ENCODE data around the gene RTP5.
"Not testable (repeated sequence)": the region's sequence is repeated elsewhere in the genome, so short reads cannot be mapped to it uniquely, and the experiment has no call there.

Gene RTP5

DNA sequence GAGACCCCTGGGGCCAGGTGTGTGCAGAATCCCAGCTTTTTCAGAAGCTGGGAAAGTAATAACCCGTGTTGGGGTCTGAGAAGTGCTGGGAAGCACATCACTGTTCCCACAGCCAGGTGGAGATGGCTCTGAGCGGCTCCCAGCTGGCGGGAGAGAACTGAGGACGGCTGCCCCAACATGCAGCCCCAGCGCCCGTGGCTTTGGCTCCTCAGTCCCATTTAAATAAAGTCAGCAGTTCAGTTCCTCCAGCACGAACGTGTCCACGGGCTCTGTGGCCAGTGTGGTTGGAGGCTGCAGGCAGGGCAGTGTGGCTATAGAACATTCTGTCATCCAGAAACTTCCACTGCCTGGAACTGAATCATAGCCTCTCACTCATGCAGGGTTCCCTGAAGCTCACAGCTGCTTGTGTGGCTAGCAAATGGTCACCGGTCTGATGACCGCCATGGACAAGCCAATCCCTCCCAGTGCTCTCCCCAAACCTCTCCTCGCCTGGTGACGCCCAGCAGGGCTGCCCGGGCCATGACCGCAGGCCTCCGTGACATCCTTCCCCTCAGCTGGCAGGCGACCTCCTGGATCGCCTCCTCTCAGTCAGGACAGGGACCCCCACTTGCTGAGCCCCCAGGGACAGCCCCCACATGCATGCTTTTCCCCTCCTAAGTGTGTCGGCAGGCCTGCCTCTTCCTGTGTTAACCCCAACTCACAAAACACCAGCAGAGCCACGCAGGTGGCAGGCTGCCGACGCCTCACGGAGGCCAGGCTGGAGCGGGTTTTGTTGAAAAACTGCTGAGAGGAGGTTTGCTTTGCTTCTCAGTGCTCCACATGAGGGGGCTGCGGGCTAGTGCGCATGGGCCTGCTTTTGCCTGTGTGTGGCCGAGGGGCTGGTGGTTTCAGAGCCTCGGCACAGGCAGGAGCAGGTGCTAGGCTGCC lies 1.3 kb downstream of the RTP5 start:
- no peak for DNase-seq (ENCODE audit: low spot score)

DNA sequence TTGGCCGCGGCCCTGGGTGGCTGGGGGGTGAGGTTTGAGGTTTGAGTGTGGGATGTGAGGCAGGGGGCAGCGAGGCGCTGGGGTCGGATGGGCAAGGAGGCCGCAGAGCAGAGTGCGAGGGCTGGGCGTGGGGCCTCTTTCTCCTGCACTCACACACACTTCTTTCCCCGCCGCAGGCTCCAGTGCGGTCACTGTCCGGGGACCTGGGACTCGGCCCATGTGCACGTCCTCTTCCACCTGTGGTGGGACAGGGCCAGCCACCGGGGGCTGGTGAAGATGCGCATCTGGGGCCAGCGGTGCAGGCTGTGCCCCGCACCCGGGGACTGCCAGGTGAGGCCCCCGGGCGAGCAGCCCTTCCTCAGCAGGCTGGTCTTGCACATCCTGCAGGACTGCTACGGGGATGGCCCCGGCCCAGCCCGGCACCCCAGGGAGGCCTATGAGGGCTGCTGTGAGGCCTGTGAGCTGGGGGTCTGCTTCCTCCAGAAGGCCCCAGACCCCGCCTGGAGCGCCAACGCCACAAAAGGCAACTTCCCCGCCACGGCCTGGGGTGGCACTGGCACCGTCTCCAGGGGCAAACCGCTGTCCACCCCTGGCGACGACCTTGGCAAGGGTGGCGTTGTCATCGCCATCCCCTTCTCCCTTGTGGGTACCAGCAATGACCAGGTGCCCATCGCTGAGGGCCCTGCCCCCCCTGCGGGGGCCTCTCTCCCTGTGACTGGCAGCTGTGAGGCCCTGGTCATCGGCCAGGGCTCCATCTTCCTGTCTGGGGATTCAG lies 2.2 kb downstream of the RTP5 start:
- DNase-seq (ENCODE audit: low spot score) = no peak

DNA sequence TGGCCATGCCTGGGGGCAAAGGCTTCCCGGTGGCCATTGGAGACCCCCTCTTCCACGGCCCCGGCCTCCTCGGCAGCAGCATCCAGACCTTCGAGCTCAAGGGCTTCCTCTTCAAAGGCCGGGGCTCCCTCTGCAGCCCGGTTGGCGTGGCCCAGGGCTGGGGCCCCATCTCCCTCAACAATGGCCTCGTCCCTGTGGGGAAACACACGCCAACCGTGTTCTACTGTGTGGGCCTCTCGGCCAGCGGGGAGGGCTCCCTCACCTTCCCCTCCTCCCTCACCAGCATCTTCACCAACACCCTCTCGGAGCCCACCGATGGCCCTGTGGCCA lies 2.7 kb downstream of the RTP5 start:
- DNase-seq (ENCODE audit: low spot score) = no peak

DNA sequence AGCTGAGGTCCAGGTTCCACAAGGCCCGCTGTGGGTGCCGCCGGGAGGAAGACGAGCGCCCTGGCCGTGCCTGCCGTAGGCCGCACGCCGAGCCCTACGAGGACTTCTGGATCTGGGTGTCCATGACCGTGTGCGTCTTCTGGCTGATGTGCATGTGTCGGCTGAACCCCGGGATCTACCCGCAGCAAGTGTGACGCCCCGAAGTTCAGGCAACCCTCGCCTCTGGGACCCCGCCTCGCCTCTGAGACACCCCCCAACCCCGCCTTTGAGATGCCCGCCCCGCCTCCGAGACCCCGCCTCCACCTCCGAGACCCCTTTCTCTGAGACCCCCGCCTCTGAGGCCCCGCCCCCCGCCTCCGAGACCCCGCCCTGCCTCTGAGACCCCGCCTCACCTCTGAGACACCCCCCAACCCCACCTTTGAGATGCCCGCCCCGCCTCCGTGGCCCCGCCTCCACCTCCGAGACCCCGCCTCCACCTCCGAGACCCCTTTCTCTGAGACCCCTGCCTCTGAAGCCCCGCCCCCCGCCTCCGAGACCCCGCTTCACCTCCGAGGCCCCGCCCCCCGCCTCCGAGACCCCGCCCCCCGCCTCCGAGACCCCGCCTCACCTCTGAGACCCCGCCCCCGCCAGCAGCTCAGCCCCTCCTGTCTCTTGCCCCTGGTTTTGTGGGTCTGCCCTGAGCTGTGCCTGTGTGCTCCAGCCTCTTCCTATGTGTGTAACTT lies 3.7 kb downstream of the RTP5 start:
- no peak for DNase-seq (ENCODE audit: low spot score)

DNA sequence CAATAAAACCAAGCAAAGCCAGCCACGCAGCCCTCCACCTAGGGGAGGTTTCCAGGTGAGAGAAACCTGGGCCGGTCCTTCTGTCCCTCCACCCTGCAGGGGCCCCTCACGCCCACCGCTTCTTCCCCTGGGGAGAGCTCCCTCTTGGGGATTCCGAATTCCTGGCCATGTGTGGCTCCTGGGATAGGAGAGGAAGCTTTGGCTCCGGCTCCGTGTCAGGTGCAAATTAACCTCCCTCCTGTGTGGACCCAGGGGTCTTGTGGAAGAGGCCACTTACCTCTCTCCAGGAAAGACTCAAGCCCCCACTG lies 4.2 kb downstream of the RTP5 start:
- no peak for DNase-seq (ENCODE audit: low spot score)

DNA sequence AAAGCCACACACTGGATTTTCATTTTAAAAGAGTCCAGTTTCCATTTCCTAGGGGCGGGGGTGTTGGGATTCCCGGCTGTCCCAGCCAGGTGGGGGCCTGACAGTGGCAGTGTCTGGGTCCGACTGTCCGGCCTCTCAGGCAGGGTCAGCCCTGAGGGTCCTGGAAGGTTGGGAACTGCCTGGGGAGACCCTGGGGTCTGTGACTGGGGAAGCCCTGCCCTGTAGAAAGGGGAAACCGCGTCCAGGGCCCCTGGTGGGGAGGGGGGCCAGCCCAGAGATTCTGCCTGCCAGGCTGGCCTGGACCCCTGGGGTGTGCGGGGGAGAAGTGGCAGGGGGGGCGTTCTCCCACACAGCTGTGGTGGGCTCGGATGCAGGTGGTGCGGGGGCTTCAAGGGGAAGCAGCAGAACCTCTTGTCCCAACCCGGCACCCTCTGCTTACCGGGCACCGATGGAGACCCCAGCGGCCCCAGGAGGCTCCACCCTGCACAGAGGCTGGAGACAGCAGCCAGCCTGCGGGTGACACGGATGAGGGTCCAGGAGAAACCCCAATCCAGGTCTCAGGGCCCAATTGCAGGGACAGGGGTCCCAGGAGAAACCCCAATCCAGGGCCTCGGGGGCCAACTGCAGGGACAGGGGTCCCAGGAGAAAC lies 4.9 kb downstream of the RTP5 start:
- no peak for DNase-seq (ENCODE audit: low spot score)

DNA sequence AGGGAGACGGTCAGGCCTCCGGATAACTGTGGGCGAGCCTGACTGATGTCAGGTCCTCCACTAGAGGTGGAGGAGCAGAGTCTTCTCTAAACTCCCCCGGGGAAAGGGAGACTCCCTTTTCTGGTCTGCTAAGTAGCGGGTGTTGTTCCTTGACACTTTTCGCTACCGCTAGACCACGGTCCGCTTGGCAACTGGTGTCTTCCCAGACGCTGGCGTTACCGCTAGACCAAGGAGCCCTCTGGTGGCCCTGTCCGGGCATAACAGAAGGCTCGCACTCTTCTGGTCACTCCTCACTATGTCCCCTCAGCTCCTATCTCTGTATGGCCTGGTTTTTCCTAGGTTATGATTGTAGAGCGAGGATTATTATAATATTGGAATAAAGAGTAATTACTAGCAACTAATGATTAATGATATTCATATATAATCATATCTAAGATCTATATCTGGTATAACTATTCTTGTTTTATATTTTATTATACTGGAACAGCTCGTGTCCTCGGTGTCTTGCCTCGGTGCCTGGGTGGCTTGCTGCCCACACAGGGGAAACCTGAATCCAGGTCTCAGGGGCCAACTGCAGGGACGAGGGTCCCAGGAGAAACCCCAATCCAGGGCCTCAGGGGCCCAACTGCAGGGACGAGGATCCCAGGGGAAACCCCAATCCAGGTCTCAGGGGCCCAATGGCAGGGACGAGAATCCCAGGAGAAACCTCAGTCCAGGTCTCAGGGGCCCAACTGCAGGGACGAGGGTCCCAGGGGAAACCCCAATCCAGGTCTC lies 6.4 kb downstream of the RTP5 start:
- DNase-seq (ENCODE audit: low spot score) = not testable (repeated sequence)

DNA sequence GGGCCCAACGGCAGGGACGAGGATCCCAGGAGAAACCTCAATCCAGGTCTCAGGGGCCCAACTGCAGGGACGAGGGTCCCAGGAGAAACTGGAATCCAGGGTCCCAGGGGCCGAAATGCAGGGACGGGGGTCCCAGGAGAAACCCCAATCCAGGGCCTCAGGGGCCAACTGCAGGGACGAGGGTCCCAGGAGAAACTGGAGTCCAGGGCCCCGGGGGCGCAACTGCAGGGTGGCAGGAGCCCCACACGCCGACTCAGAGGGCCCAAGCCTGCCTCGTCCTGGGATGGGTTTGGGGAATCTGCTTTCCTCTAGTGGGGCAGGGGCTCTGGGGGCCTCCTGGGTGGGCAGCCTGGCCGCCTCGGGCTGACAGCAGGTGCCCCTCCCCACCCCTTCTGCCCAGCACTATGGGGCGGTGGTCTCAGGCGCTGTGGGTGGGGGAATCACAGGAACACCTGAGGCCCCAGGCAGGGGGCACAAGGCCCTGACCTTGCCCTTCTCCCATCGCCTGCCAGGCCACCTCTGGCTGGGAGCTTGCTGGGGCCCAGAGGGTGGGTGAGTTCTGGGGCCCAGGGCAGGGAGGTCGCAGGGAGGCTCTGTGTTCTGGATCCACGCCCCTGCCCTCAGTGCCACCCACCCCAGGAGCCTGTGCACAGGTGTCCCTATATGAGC lies 7.1 kb downstream of the RTP5 start:
- no peak for DNase-seq (ENCODE audit: low spot score)

DNA sequence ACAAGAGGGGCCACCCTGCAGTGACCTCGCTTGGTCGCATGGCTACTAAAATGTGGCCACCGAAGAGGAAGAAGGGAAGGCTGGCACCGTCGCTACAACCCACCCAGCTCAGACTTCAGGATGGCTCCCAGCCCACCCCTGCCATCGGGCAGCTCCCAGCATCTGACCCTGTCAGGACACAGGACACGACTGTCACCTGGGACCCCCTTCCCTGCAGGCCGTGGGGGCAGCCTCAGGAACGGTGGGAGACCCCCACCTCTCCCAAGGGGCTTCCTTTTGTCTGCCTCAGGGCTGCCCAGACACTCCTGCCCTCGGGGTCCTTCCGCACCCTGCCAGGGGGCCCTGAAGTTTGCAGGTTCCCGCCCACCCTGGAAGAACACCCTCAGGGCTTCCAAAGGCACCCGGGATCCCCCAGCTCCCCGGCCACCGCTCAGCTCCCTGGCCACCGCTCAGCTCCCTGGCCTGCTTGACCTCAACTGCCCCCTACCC lies 7.7 kb downstream of the RTP5 start:
- no peak for DNase-seq (ENCODE audit: low spot score)

DNA sequence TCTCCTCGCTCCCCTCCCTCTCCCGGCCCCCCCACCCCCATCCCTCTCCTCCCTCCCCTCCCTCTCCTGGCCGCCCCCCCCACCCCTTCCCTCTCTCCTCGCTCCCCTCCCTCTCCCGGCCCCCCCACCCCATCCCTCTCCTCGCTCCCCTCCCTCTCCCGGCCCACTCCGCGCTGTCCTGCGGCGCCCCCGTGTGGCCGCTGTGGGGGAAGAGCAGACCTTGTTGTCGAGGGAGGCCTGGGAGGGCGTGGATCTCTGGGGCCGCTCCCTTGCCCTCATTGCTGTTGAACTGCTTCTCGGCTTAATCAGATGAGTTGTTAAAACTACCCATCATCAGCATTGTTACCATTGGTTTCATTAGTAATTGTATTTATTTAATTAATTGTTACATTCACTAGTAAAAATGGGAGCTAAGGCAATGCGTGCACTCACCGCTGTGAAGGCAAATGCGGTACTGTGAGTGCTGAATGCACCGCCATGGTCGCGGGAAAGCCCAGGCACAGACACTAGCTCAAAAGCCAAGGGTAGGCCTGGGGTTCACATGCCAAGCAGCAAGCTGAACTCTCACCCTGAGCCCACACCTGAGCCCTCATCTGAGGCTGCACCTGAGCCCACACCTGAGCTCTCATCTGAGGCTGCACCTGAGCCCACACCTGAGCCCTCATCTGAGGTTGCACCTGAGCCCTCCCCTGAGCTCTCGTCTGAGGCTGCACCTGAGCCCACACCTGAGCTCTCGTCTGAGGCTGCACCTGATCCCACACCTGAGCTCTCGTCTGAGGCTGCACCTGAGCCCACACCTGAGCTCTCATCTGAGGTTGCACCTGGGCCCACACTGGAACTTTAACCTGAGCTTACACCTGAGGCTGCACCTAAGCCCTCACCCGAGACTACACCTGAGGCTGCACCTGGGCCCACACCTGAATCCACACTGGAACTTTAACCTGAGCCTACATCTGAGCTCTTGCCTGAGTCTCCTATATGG lies 8.8 kb downstream of the RTP5 start:
- DNase-seq (ENCODE audit: low spot score) = peak; percentile 94

DNA sequence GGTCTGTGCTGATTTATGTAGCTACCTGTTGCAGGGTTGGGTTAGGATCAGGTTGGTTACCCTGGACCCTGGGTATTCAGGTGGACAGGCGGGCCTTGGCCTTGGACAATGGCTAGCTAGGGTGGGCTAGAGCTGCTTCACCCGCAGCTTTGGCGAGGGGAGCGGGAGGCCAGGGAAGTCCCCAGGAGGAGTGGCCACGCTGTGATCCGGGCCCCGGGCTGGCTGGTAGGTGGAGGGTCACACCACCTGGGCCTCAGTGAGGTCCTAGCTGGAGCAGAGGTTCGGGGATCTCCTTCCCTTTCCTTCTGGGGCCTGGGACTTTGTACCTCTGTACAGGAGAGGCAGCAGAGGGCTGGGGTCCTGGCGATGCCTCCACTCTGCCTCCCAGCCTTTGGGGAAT lies 9.8 kb downstream of the RTP5 start:
- DNase-seq (ENCODE audit: low spot score) = no peak

DNA sequence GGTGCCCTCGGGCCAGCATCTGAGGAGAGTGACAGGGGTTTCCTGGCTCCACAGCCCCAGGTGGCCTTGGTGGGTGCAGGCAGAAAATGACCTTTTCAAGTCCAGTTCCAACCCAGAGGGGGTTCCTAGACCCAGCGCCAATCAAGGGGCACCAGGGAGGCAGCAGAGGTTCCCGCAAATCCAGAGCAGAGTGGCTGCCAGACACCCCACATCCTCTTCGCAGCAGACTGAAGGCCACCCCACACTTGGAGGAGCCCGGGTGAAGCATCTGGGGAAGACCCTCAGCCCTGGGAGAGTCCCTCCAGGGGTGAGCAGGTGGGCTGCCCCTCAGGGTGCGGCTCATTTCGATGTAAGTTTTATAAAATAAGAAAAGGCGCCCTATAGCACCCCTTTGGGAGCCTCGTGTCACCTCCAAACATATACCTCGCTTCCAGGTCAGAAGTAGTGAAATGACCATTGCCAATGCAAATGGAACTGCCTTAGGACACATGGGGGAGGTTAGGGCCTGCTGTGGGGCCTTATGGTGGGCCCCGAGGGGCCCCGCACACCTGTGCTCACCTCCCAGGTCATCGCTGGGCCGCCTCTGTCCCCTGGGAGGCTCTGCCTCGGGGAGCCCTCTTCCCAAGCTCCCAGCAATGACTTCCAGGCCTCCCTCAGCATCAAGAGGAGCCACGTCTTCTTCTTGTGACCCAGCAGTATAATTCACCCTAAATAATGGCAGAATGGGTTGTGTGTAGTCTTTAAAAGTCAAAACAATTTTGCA lies 11.0 kb downstream of the RTP5 start:
- no peak for DNase-seq (ENCODE audit: low spot score)

DNA sequence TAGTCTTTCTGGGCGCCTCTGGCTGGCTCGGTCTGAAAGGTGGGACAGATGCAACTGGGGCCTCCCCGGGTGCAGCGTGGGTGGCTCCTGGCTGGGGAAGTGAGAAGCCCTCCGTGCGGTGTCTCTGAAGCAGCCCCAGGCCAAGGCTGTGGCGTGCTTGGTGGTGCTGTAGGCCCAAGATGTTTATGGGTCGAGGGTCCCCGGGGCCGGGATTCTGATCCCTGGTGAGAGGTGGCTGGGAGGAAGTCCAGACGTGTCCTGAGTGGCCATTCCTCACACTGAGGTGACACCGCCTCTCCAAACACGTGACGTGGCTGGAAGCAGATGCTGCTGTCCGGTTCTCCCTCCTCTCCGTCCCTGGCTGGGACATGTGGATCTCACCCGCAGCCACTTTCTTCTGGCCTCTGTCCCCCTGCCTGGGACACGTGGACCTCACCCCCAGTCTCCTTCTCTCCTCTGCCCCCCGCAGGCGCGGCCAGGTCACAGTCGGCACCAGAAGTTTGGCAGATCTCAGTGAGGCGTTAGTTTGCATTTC lies 12.6 kb downstream of the RTP5 start:
- DNase-seq (ENCODE audit: low spot score) = peak; percentile 44

DNA sequence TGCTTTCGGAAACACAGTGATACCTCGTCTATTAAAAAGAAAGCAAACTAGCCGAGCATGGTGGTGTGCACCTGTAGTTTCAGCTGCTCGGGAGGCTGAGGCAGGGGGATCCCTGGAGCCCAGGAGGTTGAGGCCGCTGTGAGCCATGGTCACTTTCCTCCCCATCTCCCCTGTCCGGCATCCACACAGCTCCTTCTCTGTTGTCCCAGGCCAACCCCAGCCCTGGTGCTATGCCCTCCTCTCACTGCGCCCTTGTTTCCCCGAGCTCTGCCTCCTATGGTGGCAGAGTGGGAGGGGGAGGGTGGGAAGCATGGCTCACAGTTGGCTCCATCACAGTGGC lies 15.4 kb downstream of the RTP5 start:
- no peak for DNase-seq (ENCODE audit: low spot score)

DNA sequence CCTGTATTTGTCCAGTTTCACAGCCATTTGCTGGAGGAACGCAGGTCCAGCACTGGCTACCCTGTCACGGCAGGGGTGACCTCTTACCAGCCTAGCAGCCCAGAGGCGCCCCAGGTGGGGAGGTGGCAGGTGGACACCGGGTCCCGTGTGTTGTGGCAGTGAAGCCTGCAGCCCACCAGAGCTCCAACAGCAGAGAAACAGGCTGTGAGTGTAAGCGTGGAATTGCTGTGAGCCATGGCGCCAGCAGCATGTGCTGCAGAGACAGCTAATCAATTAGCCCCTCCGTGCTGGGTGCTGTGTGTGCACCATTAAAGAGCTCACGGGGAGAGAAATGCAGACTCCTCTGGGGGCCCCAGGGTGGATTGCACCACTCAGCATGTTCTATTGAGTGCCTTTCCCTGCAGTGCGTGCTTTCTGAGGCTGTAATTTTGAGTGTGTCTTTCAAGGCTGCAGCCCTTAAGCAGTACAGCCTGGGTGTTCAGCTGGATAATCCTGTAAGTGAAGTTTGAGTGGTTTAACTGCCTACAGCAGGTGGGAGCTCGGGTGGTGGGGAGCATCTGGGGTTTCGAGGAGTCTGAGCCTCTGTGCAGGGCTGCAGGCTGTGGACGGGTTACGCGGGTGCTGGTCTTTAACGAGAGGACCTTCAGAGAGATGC lies 15.9 kb downstream of the RTP5 start:
- DNase-seq (ENCODE audit: low spot score) = no peak

DNA sequence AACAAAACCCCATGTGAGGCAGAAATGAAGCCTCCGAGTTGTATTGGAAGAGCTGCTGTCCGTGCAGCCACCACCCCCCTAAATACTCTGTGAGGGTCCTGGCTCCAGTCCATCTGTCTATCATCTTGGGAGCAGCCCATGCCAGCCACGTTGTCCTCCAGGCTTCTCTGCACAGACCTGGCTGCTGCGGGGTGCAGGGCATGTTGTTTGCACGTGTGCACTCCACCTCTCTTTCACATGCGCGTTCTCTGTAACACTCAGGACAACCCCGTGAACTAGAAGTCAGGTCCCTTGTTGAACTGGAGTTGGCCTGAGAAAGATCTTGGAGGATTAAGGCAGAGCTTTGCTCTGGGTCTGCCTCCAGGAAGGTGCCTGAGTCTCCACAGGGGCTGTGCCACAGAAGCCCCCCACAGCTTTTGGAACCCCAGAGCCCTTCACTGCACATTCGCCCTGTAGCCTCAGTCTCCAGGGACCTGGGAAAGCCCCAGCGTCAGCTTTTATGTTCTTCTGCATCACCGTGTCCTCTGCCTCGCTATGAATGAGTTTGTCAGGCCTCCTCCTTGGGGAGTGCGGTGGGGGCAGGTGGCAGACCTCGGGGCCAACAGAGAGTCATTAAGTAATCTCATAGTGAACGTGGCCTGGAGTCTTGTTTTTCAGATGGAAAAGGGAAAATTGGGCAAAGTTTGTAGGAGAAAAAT lies 16.6 kb downstream of the RTP5 start:
- no peak for DNase-seq (ENCODE audit: low spot score)

DNA sequence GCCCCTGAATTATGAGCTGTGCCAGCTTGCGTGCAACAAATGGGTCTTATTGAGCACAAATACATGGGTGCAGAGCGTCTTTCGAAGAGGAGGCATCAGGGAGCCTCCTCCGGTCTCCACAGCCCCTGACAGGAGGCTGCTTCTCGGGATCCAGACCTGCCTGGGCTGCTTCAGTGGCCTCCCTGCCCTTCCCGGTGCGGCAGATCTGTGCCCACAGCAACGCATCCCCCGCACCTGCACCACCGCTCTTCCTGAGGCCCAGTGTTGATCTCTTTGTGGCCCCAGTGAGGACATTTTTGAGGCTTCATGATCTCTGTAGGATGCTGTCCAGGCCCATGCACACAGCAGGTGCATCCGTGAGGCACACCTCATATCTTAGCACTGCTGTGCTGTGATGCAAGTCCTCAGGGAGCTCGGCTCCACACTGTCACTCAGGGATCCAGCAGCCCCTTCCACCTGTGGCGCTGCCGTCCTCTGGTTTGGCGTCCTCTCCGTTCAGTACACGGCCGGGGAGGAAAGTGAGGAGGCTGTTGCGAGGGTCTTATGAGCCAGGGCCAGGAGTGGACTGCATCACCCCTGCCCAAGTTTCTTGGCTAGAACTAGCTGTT lies 17.4 kb downstream of the RTP5 start:
- DNase-seq (ENCODE audit: low spot score) = no peak

All from GM03348 (cell line).